Mesothelial cell of epicardium (in vitro differentiated cells): ENCODE data around the gene SNRPA. TPM values are rescaled to one million over a fixed set of nuclear protein-coding genes. Genes with fewer than 3 reads are reported as not detected.

Experiments
- DNase-seq, 2 experiments: peaks; one replicate each; pipeline ENCODE4 v3.0.0; 2021; ENCODE audit warnings: low spot score in 2 of 2; ENCODE audit not compliant: unreplicated experiment in 2 of 2
- H3K27ac Mint-ChIP-seq: 2 replicates; pipeline ENCODE4 v1.8.0; 2021; ENCODE audit warnings: mixed read lengths
- H3K27me3 Mint-ChIP-seq: 2 replicates; pipeline ENCODE4 v1.8.0; 2021; ENCODE audit warnings: low read depth, mixed read lengths
- H3K36me3 Mint-ChIP-seq: 2 replicates; pipeline ENCODE4 v1.8.0; 2021; ENCODE audit warnings: mixed read lengths
- H3K4me1 Mint-ChIP-seq: 2 replicates; pipeline ENCODE4 v1.8.0; 2021; ENCODE audit warnings: mixed read lengths
- H3K4me3 Mint-ChIP-seq: 2 replicates; pipeline ENCODE4 v1.8.0; 2021; ENCODE audit warnings: mild to moderate bottlenecking, moderate library complexity, mixed read lengths
- H3K9me3 Mint-ChIP-seq: 2 replicates; pipeline ENCODE4 v1.8.0; 2021; ENCODE audit warnings: mixed read lengths
- CTCF ChIP-seq: fragments of 200-600 bp; sonication (generic); IDR thresholded peaks from one replicate; pipeline ENCODE4 v1.5.0; 2021; ENCODE audit warnings: antibody characterized with exemption; ENCODE audit not compliant: unreplicated experiment
- total RNA-seq: library from RNA; stranded (reverse); gene quantifications from 3 replicates; pipeline ENCODE4 v1.2.1, GENCODE V29; 2021

The SNRPA gene
- total RNA-seq, 1 donor from 2014 or later: 109 TPM

DNA sequence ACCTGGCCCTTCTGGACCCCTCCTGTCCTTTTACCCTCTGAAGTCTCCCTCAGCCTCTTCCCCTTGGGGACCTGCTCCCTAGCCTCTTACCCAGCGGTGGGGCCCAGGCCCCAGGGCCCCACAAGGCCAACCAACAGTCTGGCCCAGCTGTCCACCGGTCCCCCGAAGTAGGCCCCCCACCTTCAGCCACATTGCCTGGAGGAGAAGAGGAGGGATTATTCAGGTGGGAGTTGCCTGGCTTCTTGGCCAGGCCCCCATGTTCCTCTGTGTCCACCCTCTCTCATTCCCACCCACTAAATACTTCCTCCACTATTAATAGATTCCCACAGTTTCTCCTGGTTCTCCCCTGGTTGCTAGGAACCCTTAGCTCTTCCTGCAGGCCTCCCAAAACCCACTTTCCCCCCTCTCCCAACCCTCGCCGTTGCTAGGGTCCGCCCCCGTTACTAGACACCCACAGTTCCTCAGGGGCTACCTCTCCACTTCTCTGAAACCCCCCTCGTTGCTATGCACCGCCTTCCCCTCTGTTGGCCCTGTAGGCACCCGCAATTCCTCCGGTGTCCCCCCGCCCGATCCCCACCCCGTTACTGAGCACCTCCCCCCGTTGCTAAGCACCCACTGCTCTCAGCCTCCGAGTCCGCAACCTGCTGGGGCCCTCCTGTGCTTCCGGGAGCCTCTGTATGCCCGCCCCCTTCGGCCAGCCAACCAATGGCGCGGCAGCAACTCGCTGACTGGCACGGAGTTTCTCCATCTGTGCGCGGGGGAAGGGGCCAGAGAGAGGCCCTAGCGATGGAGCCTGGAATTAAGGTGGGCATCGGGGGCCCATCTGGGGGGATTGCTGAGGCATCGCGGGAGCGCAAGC is 36.3 kb upstream of the SNRPA start:
- Mint-ChIP-seq H3K27ac (peak overlapping the region; percentile 99), H3K4me1 (peaks cover 31% of the 10 kb centered on the region)

DNA sequence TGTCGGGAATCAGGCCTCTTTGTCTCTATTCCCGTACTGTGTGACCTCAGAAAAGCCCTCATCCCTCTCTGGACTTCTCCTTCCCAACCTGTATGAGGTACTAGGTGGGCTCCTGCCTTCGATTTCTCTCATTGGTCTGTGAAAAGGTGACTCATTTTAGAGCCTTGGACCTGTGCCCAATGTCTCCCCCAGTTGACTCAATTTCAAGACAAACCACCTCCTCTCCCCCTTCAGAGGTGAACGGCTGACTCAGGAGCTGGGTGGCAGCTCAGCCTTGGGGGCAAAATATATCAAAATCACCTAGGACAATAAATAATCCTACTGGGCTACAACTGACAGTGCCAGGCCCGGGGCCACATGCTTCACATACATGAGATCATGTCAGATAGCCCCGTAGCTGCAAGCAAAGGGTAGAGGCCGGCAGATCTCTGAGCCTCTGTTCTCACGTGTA is 34.9 kb upstream of the SNRPA start:
- Mint-ChIP-seq H3K4me3 (peak overlapping the region; percentile 86), H3K4me1 (peaks cover 45% of the 10 kb centered on the region), H3K36me3 (peaks cover 13% of the 10 kb centered on the region), H3K9me3 (no peaks in the 10 kb centered on the region), H3K27ac (peak overlapping the region; percentile 99), H3K27me3 (no peaks in the 10 kb centered on the region)
- peak; percentile 53 to 76 for DNase-seq
- TF ChIP-seq CTCF: no peak

More for the DNA sequence above, 36.3 kb upstream of the SNRPA start:
- peak; percentile 91 to 96 for DNase-seq
- no peak for TF ChIP-seq CTCF
- peak overlapping the region; percentile 86 for H3K4me3 Mint-ChIP-seq
- no peaks in the 10 kb centered on the region for H3K9me3 Mint-ChIP-seq
- no peaks in the 10 kb centered on the region for H3K27me3 Mint-ChIP-seq
- peaks cover 20% of the 10 kb centered on the region for H3K36me3 Mint-ChIP-seq

GRCh38 chr19:40716482-40717324 is 34.3 kb upstream of the SNRPA start, which contains the start of the genes COQ8B and ITPKC:
Gene COQ8B, minus strand, starts transcription at chr19:40716886. Its CDS starts 2,254 bp downstream, at chr19:40714632.
Gene ITPKC, plus strand, starts transcription at chr19:40717112. Its CDS starts 24 bp downstream, at chr19:40717136.
- peak within 1 kb of the TSS; percentile 100 for H3K27ac Mint-ChIP-seq
- H3K9me3 Mint-ChIP-seq: no peaks in the 10 kb centered on the region
- peak within 1 kb of the TSS; percentile 97 for H3K4me3 Mint-ChIP-seq
- DNase-seq: peak; percentile 100
- H3K27me3 Mint-ChIP-seq: no peaks in the 10 kb centered on the region
- peaks cover 7% of the 10 kb centered on the region for H3K36me3 Mint-ChIP-seq
- peaks cover 46% of the 10 kb centered on the region for H3K4me1 Mint-ChIP-seq
- TF ChIP-seq CTCF: no peak

DNA sequence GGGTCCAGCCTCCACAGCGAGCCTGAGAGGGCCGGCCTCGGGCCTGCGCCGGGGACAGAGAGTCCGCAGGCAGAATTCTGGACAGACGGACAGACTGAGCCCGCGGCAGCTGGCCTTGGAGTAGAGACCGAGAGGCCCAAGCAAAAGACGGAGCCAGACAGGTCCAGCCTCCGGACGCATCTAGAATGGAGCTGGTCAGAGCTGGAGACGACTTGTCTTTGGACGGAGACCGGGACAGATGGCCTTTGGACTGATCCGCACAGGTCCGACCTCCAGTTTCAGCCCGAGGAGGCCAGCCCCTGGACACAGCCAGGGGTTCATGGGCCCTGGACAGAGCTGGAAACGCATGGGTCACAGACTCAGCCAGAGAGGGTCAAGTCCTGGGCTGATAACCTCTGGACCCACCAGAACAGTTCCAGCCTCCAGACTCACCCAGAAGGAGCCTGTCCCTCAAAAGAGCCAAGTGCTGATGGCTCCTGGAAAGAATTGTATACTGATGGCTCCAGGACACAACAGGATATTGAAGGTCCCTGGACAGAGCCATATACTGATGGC is 33.6 kb upstream of the SNRPA start:
- Mint-ChIP-seq H3K4me1 (peaks cover 52% of the 10 kb centered on the region), H3K9me3 (no peaks in the 10 kb centered on the region), H3K27ac (peak overlapping the region; percentile 100), H3K36me3 (peaks cover 5% of the 10 kb centered on the region), H3K27me3 (no peaks in the 10 kb centered on the region), H3K4me3 (peak overlapping the region; percentile 97)
- TF ChIP-seq CTCF: no peak
- no peak for DNase-seq
